HG02798 (cell line): Measurements from ENCODE around the gene HAO2.

Experiments
- ATAC-seq: cut with Tn5 transposase; IDR thresholded peaks from one replicate; pipeline ENCODE4 v1.9.1; 2021; ENCODE audit warnings: mild to moderate bottlenecking; ENCODE audit not compliant: unreplicated experiment, poor library complexity

HAO2 gene

GRCh38 chr1:119428991-119429390 is 60.4 kb downstream of the HAO2 start:
- ATAC-seq: no peak

GRCh38 chr1:119429687-119430086 is 61.1 kb downstream of the HAO2 start:
- ATAC-seq: no peak

GRCh38 chr1:119430486-119430885 is 61.9 kb downstream of the HAO2 start:
- ATAC-seq: no peak

- no peak for ATAC-seq
Measured at GRCh38 chr1:119431836-119432235, 63.3 kb downstream of the HAO2 start.

- ATAC-seq: no peak
Measured at GRCh38 chr1:119435052-119435451, 66.5 kb downstream of the HAO2 start.

GRCh38 chr1:119438761-119439160 is 70.2 kb downstream of the HAO2 start:
- no peak for ATAC-seq

GRCh38 chr1:119440721-119441307 is 72.2 kb downstream of the HAO2 start:
- ATAC-seq: no peak

- no peak for ATAC-seq
Measured at GRCh38 chr1:119442756-119443155, 74.2 kb downstream of the HAO2 start.
